Measurements from ENCODE around the gene AMELY. TPM values are rescaled to one million over a fixed set of nuclear protein-coding genes. Genes with fewer than 3 reads are reported as not detected.

AMELY gene
- polyA plus RNA-seq, 5 donors = not detected

Other genes with a start within 250 kb of the AMELY start
- 1 to 10 TPM in 2 of 5 donors, not detected in 3; 1.0 to 1.5 TPM for gene TBL1Y, start 1.1 kb downstream of the AMELY start, polyA plus RNA-seq (ENCODE audit: insufficient read depth in 1 of 5, insufficient read length in 5 of 5, low replicate concordance in 1 of 5)